ENCODE results near the gene ADAMTS6.

The ADAMTS6 gene

DNA sequence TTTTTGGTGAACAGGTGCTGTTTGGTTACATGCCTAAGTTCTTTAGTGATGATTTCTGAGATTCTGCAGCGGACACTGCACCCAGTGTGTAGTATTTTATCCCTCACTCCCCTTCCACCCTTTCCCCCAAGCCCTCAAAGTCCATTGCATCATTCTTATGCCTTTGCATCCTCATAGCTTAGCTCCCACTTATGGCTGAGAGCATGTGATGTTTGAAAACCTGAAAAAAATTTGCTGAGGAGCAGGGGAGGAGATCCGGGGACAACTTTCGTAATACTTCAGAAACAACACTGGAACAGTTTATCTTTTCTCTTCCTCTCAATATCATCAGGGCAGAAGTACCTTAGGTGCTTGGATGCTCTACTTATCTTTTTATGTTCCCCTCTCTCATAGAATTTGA is 226.4 kb downstream of the ADAMTS6 start:
- no peak for DNase-seq (ENCODE audit: low read depth)
- TF ChIP-seq, protein P1, sequence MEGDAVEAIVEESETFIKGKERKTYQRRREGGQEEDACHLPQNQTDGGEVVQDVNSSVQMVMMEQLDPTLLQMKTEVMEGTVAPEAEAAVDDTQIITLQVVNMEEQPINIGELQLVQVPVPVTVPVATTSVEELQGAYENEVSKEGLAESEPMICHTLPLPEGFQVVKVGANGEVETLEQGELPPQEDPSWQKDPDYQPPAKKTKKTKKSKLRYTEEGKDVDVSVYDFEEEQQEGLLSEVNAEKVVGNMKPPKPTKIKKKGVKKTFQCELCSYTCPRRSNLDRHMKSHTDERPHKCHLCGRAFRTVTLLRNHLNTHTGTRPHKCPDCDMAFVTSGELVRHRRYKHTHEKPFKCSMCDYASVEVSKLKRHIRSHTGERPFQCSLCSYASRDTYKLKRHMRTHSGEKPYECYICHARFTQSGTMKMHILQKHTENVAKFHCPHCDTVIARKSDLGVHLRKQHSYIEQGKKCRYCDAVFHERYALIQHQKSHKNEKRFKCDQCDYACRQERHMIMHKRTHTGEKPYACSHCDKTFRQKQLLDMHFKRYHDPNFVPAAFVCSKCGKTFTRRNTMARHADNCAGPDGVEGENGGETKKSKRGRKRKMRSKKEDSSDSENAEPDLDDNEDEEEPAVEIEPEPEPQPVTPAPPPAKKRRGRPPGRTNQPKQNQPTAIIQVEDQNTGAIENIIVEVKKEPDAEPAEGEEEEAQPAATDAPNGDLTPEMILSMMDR (IDR thresholded peaks at IDR 0.05; ENCODE audit: insufficient read depth, low read depth, low read length, missing control alignments) = no peak
- no peak overlapping the region for H3K4me3 ChIP-seq (ENCODE audit: low read length)

DNA sequence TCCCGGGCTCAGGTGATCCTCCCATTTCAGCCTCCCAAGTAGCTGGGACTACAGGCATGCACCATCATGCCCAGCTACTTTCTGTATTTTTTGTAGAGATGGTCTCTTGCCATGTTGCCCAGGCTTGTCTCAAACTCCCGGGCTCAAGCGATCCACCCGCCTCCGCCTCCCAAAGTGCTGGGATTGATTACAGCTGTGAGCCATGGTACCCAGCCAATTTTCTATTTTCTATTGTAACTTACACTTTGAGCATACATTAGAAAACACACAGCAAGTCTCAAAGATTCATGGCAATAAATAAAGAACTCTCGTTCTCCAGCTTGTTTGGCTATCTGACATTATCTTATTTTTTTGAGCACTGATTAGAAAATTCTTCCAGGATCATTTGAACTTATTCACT is 228.7 kb downstream of the ADAMTS6 start:
- no peak for DNase-seq (ENCODE audit: low read depth)
- TF ChIP-seq, protein P1 (IDR thresholded peaks at IDR 0.05; ENCODE audit: insufficient read depth, low read depth, low read length, missing control alignments) = no peak
- no peak overlapping the region for H3K4me3 ChIP-seq (ENCODE audit: low read length)

DNA sequence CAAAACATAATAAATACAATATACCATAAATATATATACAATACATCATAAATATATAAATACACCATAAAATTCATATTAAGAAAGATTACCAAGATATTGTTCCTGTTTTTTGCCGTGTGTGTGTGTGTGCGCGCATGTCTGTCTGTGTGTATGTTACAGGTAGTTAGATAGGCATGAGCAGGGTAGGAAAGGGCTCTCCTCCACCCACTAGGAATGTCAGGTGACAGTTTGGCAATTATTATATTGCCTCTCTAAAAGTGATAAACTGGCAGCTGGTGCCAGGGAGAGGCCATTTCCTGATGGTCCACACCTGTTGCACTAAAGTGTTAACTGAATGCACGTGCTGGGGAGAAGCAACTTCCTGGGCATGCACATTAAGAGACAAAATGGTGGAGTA is 232.8 kb downstream of the ADAMTS6 start:
- DNase-seq (ENCODE audit: low read depth) = no peak
- no peak overlapping the region for H3K4me3 ChIP-seq (ENCODE audit: low read length)
- TF ChIP-seq, protein P1 (IDR thresholded peaks at IDR 0.05; ENCODE audit: insufficient read depth, low read depth, low read length, missing control alignments) = no peak

DNA sequence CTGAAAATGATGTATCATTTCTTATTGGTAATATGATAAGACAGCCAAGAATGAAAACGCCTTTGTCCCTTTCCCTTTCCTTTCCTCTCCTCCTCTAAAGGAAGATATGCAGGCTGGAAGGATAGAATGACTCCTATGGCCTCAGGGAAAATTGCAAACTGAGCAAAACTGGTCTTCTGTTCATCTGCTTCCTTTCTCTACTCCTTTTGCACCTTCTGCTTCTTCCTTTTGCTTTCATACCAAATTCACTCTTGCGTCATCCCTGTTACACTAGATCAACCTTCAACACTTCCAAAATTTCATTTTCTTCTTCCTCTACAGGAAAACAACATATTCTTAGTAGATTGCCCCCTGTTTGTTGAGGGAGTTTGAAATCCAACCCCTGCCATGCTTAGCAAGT is 234.1 kb downstream of the ADAMTS6 start:
- TF ChIP-seq, protein P1 (IDR thresholded peaks at IDR 0.05; ENCODE audit: insufficient read depth, low read depth, low read length, missing control alignments) = no peak
- no peak overlapping the region for H3K4me3 ChIP-seq (ENCODE audit: low read length)
- DNase-seq (ENCODE audit: low read depth) = peak; percentile 31

DNA sequence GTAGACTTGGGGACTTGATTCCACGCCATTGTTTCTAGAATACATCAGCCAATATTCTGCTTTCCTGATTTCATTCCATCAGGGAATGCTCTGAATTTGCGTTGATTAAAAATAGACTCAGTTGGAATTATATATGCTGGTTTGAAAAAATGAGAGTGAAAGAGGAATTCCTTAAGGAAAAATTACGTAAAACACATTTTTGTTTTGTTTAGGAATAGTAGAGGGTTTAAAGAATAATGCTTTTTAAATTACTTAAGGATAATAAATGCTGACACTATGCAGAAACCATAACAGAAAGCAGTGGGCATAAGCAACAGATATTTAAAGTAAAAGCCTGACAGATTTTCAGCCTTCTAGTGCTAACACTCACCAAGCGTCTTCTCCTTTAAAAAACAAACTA is 235.0 kb downstream of the ADAMTS6 start:
- TF ChIP-seq, protein P1 (IDR thresholded peaks at IDR 0.05; ENCODE audit: insufficient read depth, low read depth, low read length, missing control alignments) = no peak
- no peak overlapping the region for H3K4me3 ChIP-seq (ENCODE audit: low read length)
- no peak for DNase-seq (ENCODE audit: low read depth)

DNA sequence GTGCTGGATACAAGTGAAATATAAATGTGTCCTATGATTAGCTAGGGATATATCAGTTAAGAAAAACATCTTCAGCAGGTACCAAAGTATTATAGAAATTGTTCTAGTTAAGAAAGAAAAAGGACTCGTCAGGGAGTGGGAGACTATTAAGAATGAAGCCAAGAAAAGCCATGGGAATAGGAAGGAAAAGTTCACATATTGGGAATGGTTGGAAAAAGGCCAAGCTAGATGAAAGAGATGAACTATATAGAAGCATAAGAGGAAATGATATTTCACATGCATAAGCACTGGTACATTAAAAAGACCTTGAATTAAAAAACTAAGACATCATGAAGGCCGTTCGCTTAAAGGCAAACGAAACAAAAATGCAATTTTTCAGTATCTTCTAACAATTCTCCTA is 237.7 kb downstream of the ADAMTS6 start:
- DNase-seq (ENCODE audit: low read depth) = no peak
- TF ChIP-seq, protein P1 (IDR thresholded peaks at IDR 0.05; ENCODE audit: insufficient read depth, low read depth, low read length, missing control alignments) = no peak
- H3K4me3 ChIP-seq (ENCODE audit: low read length) = no peak overlapping the region

DNA sequence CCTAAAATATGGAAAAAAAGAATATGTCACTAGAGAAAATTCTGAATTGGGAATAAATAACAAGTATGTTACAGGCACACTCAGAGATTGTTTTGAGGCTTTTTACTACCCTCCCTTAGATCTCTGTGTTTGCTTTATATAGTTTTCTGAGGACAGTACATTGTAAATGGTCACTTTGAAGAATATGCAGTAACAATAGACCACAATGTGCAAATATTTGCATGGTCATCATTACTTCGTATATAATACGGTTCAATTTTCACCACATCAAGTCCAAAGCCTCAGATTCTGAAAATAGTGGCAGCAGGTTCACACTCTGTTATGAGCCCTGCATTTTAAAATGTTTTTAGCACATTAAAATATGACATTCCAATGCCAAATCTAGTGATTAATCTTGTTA is 238.6 kb downstream of the ADAMTS6 start:
- no peak overlapping the region for H3K4me3 ChIP-seq (ENCODE audit: low read length)
- TF ChIP-seq, protein P1 (IDR thresholded peaks at IDR 0.05; ENCODE audit: insufficient read depth, low read depth, low read length, missing control alignments) = no peak
- DNase-seq (ENCODE audit: low read depth) = no peak

Data from epithelial cell of esophagus (primary cell).